GM19023 (cell line): Measurements from ENCODE around the gene WASF3.
"Not testable (repeated sequence)": the region's sequence is repeated elsewhere in the genome, so short reads cannot be mapped to it uniquely, and the experiment has no call there.

Experiments
- ATAC-seq: cut with Tn5 transposase; IDR thresholded peaks from one replicate; pipeline ENCODE4 v1.9.1; 2021; ENCODE audit warnings: mild to moderate bottlenecking, moderate library complexity; ENCODE audit not compliant: unreplicated experiment

The WASF3 gene

DNA sequence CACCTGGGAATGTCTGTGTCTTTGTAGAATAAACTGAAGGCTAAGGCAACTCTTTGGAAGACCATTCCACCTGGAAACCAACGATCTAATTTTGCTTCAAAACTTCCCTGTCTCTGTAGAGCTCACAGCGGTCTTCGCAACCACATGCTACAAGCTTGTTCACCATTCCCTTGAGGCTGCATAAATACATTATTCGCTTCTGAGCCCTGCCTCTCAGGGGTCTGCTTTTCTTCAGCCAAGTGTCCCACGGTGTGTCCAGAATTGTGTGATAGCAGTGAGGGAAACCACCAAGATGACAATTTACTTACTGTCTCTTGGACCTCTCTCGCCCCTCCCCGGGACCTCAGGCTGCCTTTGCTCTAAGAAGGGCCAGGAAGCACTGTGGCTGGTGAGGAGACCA lies 152.0 kb downstream of the WASF3 start:
- no peak for ATAC-seq

DNA sequence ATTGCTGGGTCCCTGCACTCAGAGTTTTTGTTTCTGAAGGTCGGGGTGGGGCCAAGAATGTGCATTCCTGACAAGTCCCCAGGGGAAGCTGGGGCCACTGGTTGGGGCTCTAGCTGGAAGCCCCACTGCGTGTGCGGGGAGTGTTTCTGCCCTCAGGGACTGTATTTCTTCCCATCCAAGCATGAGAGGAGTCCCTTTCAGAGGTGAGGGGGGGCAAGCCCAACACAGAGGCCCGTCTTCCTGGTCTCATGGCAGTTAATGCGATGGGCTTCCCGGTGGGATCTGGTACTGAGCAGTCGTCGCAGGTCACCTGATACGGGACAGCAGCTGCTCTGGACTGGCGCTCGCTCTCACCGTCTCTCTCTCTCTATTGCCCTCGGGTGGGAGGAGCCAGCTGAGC lies 152.7 kb downstream of the WASF3 start:
- ATAC-seq = no peak

DNA sequence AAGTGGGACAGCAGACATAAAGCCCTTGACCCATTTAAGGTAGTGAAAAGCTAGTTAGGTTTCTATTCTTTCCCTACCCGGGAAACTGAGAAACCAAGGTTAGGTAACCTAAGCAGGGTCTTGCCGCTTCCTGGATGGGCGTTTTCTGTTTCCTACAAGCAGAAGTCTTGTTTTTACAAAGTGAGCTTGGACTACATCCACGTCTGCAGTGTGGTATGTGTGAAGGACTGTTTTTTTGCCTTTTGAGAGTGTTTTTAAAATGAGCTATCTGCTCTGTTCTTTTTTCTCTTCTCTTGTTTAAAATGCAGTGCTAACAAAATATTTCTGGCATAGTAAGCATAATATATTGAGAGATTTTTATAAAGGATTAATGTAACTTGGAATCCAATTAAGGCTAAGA lies 153.7 kb downstream of the WASF3 start:
- ATAC-seq = no peak

DNA sequence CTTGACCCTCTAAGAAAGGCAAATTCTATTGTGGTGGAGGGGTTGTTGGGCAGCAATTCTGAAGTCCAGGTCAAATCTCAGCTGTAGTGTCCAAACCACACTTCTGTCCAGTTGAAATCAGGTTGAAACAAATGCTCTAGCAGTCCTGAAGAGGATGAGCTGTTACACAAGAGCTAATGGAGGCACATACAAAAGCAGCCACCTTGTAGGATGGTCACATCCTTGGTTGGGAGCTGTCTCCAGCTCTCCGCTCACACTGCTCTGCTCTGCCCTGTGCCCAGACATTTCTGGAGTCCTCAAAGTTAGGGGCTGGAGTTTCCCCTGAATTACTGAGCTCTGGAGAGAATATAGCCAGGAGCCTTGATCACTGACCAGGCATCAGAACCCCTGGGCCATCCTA lies 155.9 kb downstream of the WASF3 start:
- no peak for ATAC-seq

DNA sequence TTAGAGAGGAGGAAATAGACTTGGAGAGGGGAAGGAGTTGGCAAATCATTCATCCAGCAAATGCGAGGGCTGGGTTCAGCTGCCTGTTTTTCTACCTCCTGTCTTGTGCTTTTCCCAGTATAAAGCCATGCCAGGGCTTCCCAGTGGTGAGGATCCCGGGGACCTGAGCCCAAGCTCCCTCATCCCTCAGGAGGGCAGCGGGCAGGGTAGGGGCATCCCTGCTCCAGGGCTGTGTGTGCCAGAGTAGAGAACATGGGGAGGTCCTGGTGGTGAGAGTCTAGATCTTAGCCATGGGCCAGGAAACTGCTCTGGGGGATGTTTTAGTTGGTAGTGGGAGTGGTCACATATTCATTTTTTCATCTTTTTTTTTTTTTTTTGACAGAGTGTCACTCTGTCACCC lies 159.5 kb downstream of the WASF3 start:
- ATAC-seq = no peak

DNA sequence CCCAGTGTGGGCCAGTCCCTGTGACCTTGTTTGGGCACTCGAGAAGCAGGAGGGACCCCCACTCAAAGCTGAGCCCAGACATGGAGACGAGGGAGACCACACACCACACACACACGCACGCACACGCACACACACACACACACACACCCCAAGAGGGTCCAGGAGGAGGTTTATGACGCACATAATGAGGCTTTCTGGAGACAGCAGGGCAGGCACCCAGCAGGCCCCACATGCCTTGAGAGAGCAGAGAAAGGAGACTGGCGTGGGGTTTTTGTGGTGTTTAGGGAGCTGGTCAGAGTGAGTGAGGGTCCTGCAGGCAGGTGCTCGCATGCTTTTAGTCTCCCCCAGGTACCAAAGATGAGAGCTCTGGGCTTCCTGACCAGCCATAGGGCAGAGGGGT lies 160.7 kb downstream of the WASF3 start:
- no peak for ATAC-seq

DNA sequence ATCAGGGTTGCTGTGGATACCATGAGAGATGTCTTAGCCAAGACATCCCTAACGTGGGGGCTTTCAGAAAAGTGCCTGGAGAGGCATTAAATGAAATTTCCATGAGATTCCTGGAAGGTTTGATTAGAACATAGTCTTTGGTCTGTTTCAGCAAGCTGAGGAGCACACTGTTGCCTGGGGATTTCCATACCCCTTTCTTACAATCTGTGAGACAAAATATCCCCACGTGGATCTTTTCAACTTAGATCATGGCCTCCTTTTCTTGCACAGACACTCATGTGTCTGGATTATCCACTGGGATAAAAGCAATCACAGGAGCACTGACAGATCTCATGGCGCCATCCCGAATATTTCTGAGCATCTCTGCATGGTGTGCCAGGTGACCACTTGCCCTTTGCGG lies 161.4 kb downstream of the WASF3 start:
- no peak for ATAC-seq

DNA sequence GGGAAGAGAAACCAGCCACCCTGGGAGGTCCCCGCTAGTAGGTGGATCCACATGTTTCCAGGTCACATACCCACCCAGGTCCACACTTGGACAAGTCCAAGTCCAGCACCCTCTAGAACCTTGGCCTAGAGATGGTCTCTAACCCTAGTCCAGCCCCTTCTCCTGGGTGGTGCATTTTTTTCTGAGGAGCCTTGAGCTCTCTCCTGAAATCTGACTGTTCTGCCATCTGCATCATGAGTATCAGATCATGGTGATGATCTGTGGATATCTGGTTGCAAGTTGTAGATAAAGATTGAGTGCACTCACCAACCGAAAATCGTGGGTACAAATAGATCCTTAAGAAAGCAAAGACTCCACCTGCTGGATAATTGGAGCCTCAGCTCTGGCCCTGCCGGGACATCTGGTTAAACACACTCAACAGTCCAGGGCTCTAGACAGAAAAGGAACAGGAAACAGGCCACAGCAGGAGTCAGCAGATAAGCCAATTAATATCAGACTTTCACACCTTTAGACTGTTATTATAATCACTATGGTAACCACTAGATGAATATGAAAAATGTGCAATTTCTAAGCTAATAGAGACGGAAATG lies 162.0 kb downstream of the WASF3 start:
- no peak for ATAC-seq

DNA sequence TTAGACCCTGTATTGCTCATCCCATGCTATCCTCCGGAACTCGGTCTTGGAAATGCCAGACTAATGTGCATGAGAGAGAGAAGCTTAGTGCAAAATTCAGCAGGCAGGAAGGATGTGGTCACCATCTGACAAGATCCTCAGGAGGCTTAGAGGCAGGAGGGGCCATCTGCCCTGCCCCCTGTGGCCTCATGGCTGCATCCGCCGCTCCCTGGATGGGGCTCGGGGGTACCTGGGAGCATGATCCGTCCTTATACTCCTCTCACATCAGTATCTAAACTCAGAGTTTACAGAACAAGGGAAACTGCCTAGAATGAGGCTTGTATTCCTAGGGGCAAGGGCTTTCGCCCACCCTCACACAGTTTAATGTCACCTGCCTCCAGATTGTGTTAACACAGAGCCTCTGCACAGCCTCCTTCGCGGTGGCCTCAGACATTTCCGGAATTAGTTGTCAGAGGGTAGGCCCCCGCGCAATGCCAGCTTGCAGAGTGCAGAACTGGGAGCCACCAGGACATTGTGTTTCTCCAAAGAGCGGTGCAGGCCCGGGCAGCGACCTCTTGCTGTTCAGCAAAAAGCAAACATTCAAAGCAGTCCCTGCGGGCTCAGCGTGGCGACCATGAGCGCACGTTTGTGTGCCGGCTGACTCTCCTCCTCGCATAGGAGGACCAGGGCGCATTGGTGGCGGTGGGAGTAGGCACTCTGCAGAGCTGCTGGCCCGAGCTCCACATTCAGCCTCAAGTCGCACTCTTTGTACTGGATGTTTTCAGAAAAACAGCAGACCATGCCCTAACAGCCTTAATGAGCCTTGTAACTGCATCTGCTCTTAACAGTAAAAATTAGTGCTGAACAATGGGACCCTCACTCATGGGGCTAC lies 164.0 kb downstream of the WASF3 start:
- ATAC-seq = no peak

DNA sequence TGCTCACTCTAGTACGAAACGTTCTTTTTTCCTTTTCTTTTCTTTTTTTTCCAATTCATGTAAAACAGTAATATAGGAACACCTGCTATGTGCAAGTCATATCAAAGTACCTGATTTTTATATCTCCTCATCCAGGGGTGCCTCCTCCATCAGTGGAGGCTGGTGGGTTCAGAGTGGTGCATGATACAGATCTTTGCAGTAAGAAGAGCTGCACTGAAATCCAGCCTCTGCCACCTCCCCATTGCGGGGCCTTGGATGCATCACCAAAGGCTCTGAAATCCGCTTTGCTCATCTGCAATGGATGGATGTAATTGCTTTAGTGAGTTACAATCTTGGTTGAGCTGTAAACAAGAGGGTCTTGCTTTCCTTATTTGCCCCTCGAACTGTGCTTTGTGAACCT lies 164.8 kb downstream of the WASF3 start:
- ATAC-seq = no peak

DNA sequence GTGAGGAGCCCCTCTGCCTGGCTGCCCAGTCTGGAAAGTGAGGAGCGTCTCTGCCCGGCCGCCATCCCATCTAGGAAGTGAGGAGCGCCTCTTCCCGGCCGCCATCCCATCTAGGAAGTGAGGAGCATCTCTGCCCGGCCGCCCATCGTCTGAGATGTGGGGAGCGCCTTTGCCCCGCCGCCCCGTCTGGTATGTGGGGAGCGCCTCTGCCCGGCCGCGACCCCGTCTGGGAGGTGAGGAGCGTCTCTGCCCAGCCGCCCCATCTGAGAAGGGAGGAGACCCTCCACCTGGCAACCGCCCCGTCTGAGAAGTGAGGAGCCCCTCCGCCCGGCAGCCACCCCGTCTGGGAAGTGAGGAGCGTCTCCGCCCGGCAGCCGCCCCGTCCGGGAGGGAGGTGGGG lies 166.1 kb downstream of the WASF3 start:
- ATAC-seq = not testable (repeated sequence)

DNA sequence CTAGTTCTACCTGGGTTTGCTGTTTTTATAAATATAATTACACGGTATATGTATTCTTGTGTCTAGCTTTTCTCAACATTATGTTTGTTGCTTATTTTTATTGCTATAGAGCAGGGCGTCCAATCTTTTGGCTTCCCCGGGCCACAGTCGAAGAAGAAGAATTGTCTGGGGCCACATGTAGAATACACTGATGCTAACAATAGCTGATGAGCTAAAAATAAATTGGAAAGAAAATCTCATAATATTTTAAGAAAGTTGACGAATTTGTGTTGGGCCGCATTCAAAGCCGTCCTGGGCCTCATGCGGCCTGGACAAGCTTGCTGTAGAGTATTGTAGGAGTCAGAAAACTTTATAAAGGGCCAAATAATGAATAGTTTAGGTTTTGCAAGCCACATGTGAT lies 169.2 kb downstream of the WASF3 start:
- ATAC-seq = no peak

DNA sequence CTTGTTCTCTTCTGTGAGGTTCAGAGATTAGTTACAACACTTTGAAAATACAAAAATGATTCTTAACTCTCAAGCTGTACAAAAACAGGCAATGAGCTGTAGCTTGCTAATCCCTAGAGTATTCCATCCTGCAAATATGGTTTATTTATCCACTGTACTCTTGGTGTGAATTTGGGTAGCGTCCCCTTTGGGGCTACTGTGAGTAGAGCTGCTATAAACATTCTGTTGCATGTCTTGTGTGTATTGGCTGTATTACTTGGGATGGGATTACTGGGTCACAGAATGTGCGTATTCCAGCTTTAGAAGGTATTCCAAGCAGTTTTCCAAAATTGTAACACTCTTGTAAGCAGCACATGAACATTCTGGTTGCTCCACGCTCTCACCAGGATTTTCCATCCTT lies 169.6 kb downstream of the WASF3 start:
- ATAC-seq = no peak

DNA sequence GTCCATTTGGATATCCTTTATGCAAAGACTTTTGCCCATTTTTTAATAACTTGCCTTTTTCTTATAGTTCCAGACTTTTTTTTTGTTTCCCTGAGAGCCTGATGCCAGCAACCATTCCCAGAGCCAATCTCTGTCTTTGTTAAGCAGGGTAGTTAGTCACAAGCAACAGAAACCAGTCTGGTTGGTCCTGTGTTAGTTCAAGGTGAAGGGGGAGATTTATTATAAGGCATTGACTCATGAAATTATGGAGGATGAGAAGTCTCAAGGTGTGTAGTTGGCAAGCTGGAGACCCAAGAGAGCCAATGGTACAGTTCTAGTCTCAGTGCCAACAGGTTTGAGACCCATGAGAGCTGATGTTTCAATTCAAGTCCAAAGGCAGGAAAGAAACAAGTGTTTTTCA lies 170.2 kb downstream of the WASF3 start:
- ATAC-seq = no peak

DNA sequence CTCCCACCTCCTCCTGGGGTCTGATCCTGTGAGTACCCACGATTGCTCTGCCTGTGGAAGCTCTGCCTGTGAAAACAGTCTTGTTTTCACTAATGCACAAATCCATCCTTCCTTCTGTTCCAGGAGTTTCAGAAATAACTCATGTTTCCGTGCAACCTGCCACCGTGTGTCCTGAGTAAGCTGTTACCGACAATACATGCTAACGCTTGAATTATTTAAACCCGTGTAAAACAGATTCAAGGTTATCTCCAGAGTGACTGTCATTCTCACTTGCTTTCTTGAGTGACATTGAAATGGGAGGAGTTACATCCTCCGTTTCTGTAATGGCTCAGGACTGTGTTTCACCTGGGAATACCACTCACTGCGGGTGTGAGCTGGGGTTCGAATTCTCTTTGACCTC lies 178.2 kb downstream of the WASF3 start:
- no peak for ATAC-seq
